A549 (cell line): ENCODE results near the gene MOB2. TPM values are rescaled to one million over a fixed set of nuclear protein-coding genes. Genes with fewer than 3 reads are reported as not detected.

Experiments used
- ATAC-seq, 2 experiments: fragments of 200-7000 bp in 1 of 2; fragments of >200 bp in 1 of 2; cut with Nextera tagmentation in 1 of 2; cut with Tn5 transposase in 1 of 2; 3 replicates each; pipeline versions ENCODE4 v1.8.0 to v1.9.1; 2018 to 2020; ENCODE audit warnings: mild to moderate bottlenecking in 1 of 2, moderate library complexity in 1 of 2
- CTCF ChIA-PET: fragments of 300-600 bp; sonication (Branson Sonifier 250); formaldehyde crosslinking; extraction: SDS; loops from one replicate; lab custom pipeline; 2021; ENCODE audit warnings: antibody characterized with exemption, inconsistent platforms; lab: Yijun Ruan, JAX
- POLR2A ChIA-PET: fragments of 350-600 bp; formaldehyde crosslinking; extraction: SDS; loops from one replicate; lab custom pipeline; 2021; ENCODE audit warnings: antibody characterized with exemption, inconsistent platforms; lab: Yijun Ruan, JAX
- DNase-seq, 2 experiments: peaks; one replicate each; pipeline versions ENCODE4 v3.0.0 to v3.0.0-alpha.2; 2011 to 2016; ENCODE audit warnings: low read depth in 1 of 2, low spot score in 1 of 2
- FAIRE-seq: peaks from 2 replicates; lab custom pipeline; 2011; peaks lifted over from hg19 to GRCh38; lab: Jason Lieb, UNC
- H3K27ac ChIP-seq, 2 experiments: fragments of >200 bp; sonication (Bioruptor Twin); formaldehyde crosslinking; 3 replicates each; pipeline ENCODE4 v1.5.1; 2016 to 2017
- H3K4me1 ChIP-seq: fragments of >200 bp; sonication (Bioruptor Twin); formaldehyde crosslinking; 3 replicates; pipeline ENCODE4 v1.6.1; 2016
- H3K4me2 ChIP-seq: fragments of >200 bp; sonication (Bioruptor Twin); formaldehyde crosslinking; 3 replicates; pipeline ENCODE4 v1.6.1; 2016
- H3K4me3 ChIP-seq: fragments of >200 bp; sonication (Bioruptor Twin); formaldehyde crosslinking; 3 replicates; pipeline ENCODE4 v1.5.1; 2016
- H3K9me3 ChIP-seq: fragments of >200 bp; sonication (Bioruptor Twin); formaldehyde crosslinking; 3 replicates; pipeline ENCODE4 v1.6.1; 2016
- ATOH8 ChIP-seq: fragments of 250-450 bp; sonication (Bioruptor Pico); IDR thresholded peaks from 2 replicates; pipeline ENCODE4 v1.5.0; 2020; ENCODE audit warnings: low read depth, mild to moderate bottlenecking, moderate library complexity
- BCL3 ChIP-seq: fragments of >200 bp; sonication (Bioruptor Twin); formaldehyde crosslinking; IDR thresholded peaks from 3 replicates; pipeline ENCODE4 v1.6.1; 2016
- CBX8 ChIP-seq: fragments of 200-600 bp; sonication (generic); IDR thresholded peaks from 2 replicates; pipeline ENCODE4 v1.6.1; 2016
- E2F6 ChIP-seq: IDR thresholded peaks from 2 replicates; pipeline ENCODE4 v1.6.1; 2012; ENCODE audit warnings: low read depth, borderline replicate concordance
- EHF ChIP-seq: fragments of 250-450 bp; sonication (Bioruptor Pico); IDR thresholded peaks from 2 replicates; pipeline ENCODE4 v1.5.0; 2020; ENCODE audit warnings: mild to moderate bottlenecking
- EHMT2 ChIP-seq: fragments of 200-600 bp; sonication (generic); IDR thresholded peaks from 2 replicates; pipeline ENCODE4 v1.6.1; 2016; ENCODE audit warnings: antibody characterized with exemption, low read depth, mild to moderate bottlenecking, moderate library complexity
- ELK1 ChIP-seq: fragments of 150-350 bp; IDR thresholded peaks from 2 replicates; pipeline ENCODE4 v1.6.1; 2014; ENCODE audit warnings: low read depth, mild to moderate bottlenecking, low read length
- EP300 ChIP-seq, 2 experiments: fragments of >200 bp; sonication (Bioruptor Twin); formaldehyde crosslinking; IDR thresholded peaks; 2 replicates in 1 of 2; 3 replicates in 1 of 2; pipeline ENCODE4 v1.6.1; 2016 to 2017
- ESRRA ChIP-seq: fragments of 150-350 bp; IDR thresholded peaks from 2 replicates; pipeline ENCODE4 v1.6.1; 2014; ENCODE audit warnings: mild to moderate bottlenecking, low read length, borderline replicate concordance
- FOSB ChIP-seq: fragments of 250-450 bp; sonication (Bioruptor Pico); IDR thresholded peaks from 2 replicates; pipeline ENCODE4 v1.5.0; 2020; ENCODE audit warnings: mild to moderate bottlenecking, moderate library complexity
- FOSL2 ChIP-seq, 2 experiments: fragments of 450-650 bp in 1 of 2; fragments of >200 bp in 1 of 2; sonication (Bioruptor Twin) in 1 of 2; formaldehyde crosslinking; IDR thresholded peaks; 2 replicates each; pipeline versions ENCODE4 v1.5.0 to v1.6.1; 2016 to 2020; ENCODE audit warnings: mild to moderate bottlenecking in 1 of 2, moderate library complexity in 1 of 2
- HDAC2 ChIP-seq: fragments of 200-600 bp; sonication (generic); IDR thresholded peaks from 2 replicates; pipeline ENCODE4 v1.6.1; 2016
- HES2 ChIP-seq: fragments of >200 bp; sonication (Bioruptor Twin); formaldehyde crosslinking; IDR thresholded peaks from 2 replicates; pipeline ENCODE4 v1.6.1; 2016
- HEYL ChIP-seq: fragments of 250-450 bp; sonication (Bioruptor Pico); IDR thresholded peaks from 2 replicates; pipeline ENCODE4 v1.8.0; 2021; ENCODE audit warnings: mild to moderate bottlenecking, moderate library complexity
- KDM5A ChIP-seq: fragments of 200-600 bp; sonication (generic); IDR thresholded peaks from 2 replicates; pipeline ENCODE4 v1.6.1; 2016; ENCODE audit warnings: antibody characterized with exemption, mild to moderate bottlenecking
- MYC ChIP-seq: IDR thresholded peaks from 2 replicates; pipeline ENCODE4 v1.6.1; 2012; ENCODE audit warnings: mild to moderate bottlenecking, inconsistent platforms, low read length, improper control_type of control experiment, borderline replicate concordance
- NPAS2 ChIP-seq: fragments of 250-450 bp; sonication (Bioruptor Pico); IDR thresholded peaks from 2 replicates; pipeline ENCODE4 v1.8.0; 2022; ENCODE audit warnings: mild to moderate bottlenecking, moderate library complexity, borderline replicate concordance
- NR3C1 ChIP-seq: fragments of >200 bp; sonication (Bioruptor Twin); formaldehyde crosslinking; IDR thresholded peaks from 3 replicates; pipeline ENCODE4 v1.6.1; 2017
- RCOR1 ChIP-seq: fragments of 150-350 bp; IDR thresholded peaks from 2 replicates; pipeline ENCODE4 v1.6.1; 2014; ENCODE audit warnings: antibody characterized with exemption, low read length, low read depth
- REST ChIP-seq: fragments of 200-600 bp; sonication (generic); IDR thresholded peaks from 2 replicates; pipeline ENCODE4 v1.6.1; 2016; ENCODE audit warnings: antibody characterized with exemption, mild to moderate bottlenecking, moderate library complexity
- RNF2 ChIP-seq: fragments of 200-600 bp; sonication (generic); IDR thresholded peaks from 2 replicates; pipeline ENCODE4 v1.6.1; 2016; ENCODE audit warnings: low read depth, mild to moderate bottlenecking, antibody characterized with exemption, moderate library complexity, borderline replicate concordance
- ZFP36 ChIP-seq: fragments of 450-650 bp; IDR thresholded peaks from 2 replicates; pipeline ENCODE4 v1.6.1; 2014; ENCODE audit warnings: borderline replicate concordance; ENCODE audit not compliant: partially characterized antibody
- ZSCAN20 ChIP-seq: fragments of 250-450 bp; sonication (Bioruptor Pico); IDR thresholded peaks from 2 replicates; pipeline ENCODE4 v1.8.0; 2022; ENCODE audit warnings: mild to moderate bottlenecking, moderate library complexity
- WGBS: methylation state at CpG from one replicate; pipeline ENCODE4 v1.1.6; 2017; ENCODE audit errors: missing lambda C conversion rate; 5-methylcytosine and 5-hydroxymethylcytosine counted together
- polyA plus RNA-seq, 4 experiments: library from polyadenylated mRNA; depleted of rRNA in 3 of 4; stranded (reverse); fragments of >200 nt; fragmentation: RNase III in 1 of 4; extraction: RNeasy Plus Mini Kit Qiagen cat#74134 plus additional on column Dnase treatment in 1 of 4; gene quantifications; 2 replicates in 3 of 4; 3 replicates in 1 of 4; pipeline ENCODE4 v1.2.3, GENCODE V29; 2011 to 2017

MOB2 gene
- polyA plus RNA-seq, 2 of the 4 experiments (the other 2 are of a cell fraction) = 25.4 to 38.2 TPM

GRCh38 chr11:1529774-1530173, 43.2 kb upstream of the MOB2 start:
- POLR2A ChIA-PET = no interaction called here
- 88% methylated on average over 5 of the region's 5 CpGs for WGBS
- Histone ChIP-seq H3K9me3 (no peaks in the 10 kb centered on the region), H3K4me3 (no peak overlapping the region), H3K4me1 (no peaks in the 10 kb centered on the region), H3K4me2 (no peak overlapping the region), H3K27ac (no peak overlapping the region)
- FAIRE-seq (no peak), ATAC-seq (no peak), DNase-seq (no peak)
- TF ChIP-seq ZSCAN20 (CRISPR knock-in tag) (no peak), RCOR1 (no peak), HEYL (CRISPR knock-in tag) (no peak), MYC (no peak), CBX8 (no peak), ESRRA (no peak), RNF2 (no peak), KDM5A (no peak), ZFP36 (no peak), ELK1 (no peak), REST (no peak), ATOH8 (no peak)
- CTCF ChIA-PET = interaction anchor here (1.0 to 8.1 kb wide), 2 partner anchors 15 to 415 kb away, joined by 3 to 58 read pairs; no protein-coding TSS in a partner anchor

- H3K4me2 ChIP-seq = no peak overlapping the region
- FAIRE-seq (no peak), ATAC-seq (no peak), DNase-seq (no peak)
- no peaks in the 10 kb centered on the region for H3K9me3 ChIP-seq
- H3K4me1 ChIP-seq = no peaks in the 10 kb centered on the region
- H3K27ac ChIP-seq = no peak overlapping the region
- ChIA-PET CTCF (interaction anchor here (1.0 to 8.1 kb wide), 2 partner anchors 14 to 415 kb away, joined by 3 to 58 read pairs; no protein-coding TSS in a partner anchor), POLR2A (no interaction called here)
- no peak overlapping the region for H3K4me3 ChIP-seq
- 94% methylated on average over 13 of the region's 17 CpGs for whole genome bisulfite sequencing
- TF ChIP-seq EHMT2 = no peak
- no peak for TF ChIP-seq ZFP36
- no peak for TF ChIP-seq HDAC2
- no peak for TF ChIP-seq EHF (CRISPR knock-in tag)
Observed at GRCh38 chr11:1529286-1529685, 42.7 kb upstream of the MOB2 start.

GRCh38 chr11:1528710-1529109, 42.1 kb upstream of the MOB2 start:
- CTCF ChIA-PET = interaction anchor here (0.6 to 8.1 kb wide), 3 partner anchors 14 to 216 kb away, joined by 3 to 58 read pairs (median 8); no protein-coding TSS in a partner anchor
- no peak for ATAC-seq
- 90% methylated on average over 9 of the region's 10 CpGs for WGBS

More at GRCh38 chr11:1528710-1529109, 42.1 kb upstream of the MOB2 start:
- Histone ChIP-seq H3K4me2 (no peak overlapping the region), H3K27ac (no peak overlapping the region), H3K9me3 (no peaks in the 10 kb centered on the region), H3K4me3 (no peak overlapping the region), H3K4me1 (no peaks in the 10 kb centered on the region)
- POLR2A ChIA-PET = no interaction called here
- FAIRE-seq (no peak), DNase-seq (no peak)
- TF ChIP-seq BCL3 (no peak), CBX8 (no peak), NR3C1 (no peak), FOSL2 (IDR thresholded peaks at IDR 0.05) (no peak), FOSL2 (CRISPR knock-in tag; IDR thresholded peaks at IDR 0.05) (no peak), E2F6 (no peak), FOSB (CRISPR knock-in tag) (no peak), NPAS2 (CRISPR knock-in tag) (no peak), HES2 (no peak), ESRRA (no peak), EP300 (IDR thresholded peaks at IDR 0.05) (no peak), ATOH8 (no peak)
